ENCODE data around the gene CPN2. TPM values are rescaled to one million over a fixed set of nuclear protein-coding genes. Genes with fewer than 3 reads are reported as not detected.

CPN2 gene
- total and polyA plus RNA-seq, 2 experiments from 2014 or later, result 0.10 to 0.14 TPM

DNA sequence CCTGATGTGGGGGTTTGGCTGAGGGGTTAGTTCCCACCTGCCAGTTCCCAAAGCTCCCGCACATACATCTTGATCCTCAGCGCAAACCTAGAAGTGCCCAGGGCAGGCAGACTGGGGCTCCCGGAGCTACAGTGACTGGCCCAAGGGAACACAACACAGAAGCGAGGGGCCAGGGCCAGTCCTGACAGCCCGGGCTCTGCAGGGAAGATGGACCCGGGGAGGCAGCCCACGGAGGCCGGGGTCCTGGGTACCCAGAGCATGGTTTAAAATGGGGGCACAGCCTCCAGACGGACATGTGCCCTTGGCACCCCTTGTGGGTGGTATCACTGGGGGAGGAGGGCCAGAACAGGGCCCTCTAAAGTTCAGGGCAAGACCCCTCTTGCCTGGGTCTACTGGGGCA lies 5.1 kb downstream of the CPN2 start:
- Histone ChIP-seq H3K9me2 (ENCODE audit: insufficient read depth) (no peaks in the 10 kb centered on the region), H2AFZ (no peak overlapping the region), H3K4me1 (ENCODE audit: insufficient read depth) (no peaks in the 10 kb centered on the region; the same call in 1 of the 2 replicates), H3K27me3 (ENCODE audit: insufficient read depth) (peaks cover 12% of the 10 kb centered on the region; the same call in 1 of the 2 replicates), H3K4me3 (no peak overlapping the region), H3K27ac (ENCODE audit: low read depth) (no peak overlapping the region), H3K36me3 (ENCODE audit: insufficient read depth) (no peaks in the 10 kb centered on the region), H3K79me2 (replicated peaks; ENCODE audit: insufficient read depth) (no peaks in the 10 kb centered on the region), H3K4me2 (no peak overlapping the region), H4K20me1 (replicated peaks; ENCODE audit: insufficient read depth) (no peaks in the 10 kb centered on the region), H3F3A (replicated peaks; ENCODE audit: low read depth) (no peaks in the 10 kb centered on the region)
- TF ChIP-seq ZNF331 (CRISPR knock-in tag; IDR thresholded peaks at IDR 0.05; ENCODE audit: low read depth) (no peak), EZH2 (IDR thresholded peaks at IDR 0.05; ENCODE audit: low read depth, unreplicated experiment) (no peak), EZH2phosphoT487 (IDR thresholded peaks at IDR 0.05; ENCODE audit: unreplicated experiment) (no peak), STAT1 (IDR thresholded peaks at IDR 0.05; ENCODE audit: unreplicated experiment) (no peak), NANOG (IDR thresholded peaks at IDR 0.05; ENCODE audit: borderline replicate concordance) (no peak), CREB1 (CRISPR knock-in tag; IDR thresholded peaks at IDR 0.05; ENCODE audit: low read depth) (no peak), ZNF114 (CRISPR knock-in tag; IDR thresholded peaks at IDR 0.05) (no peak), JUNB (IDR thresholded peaks at IDR 0.05; ENCODE audit: unreplicated experiment) (no peak)
- TF ChIP-seq, protein P1, sequence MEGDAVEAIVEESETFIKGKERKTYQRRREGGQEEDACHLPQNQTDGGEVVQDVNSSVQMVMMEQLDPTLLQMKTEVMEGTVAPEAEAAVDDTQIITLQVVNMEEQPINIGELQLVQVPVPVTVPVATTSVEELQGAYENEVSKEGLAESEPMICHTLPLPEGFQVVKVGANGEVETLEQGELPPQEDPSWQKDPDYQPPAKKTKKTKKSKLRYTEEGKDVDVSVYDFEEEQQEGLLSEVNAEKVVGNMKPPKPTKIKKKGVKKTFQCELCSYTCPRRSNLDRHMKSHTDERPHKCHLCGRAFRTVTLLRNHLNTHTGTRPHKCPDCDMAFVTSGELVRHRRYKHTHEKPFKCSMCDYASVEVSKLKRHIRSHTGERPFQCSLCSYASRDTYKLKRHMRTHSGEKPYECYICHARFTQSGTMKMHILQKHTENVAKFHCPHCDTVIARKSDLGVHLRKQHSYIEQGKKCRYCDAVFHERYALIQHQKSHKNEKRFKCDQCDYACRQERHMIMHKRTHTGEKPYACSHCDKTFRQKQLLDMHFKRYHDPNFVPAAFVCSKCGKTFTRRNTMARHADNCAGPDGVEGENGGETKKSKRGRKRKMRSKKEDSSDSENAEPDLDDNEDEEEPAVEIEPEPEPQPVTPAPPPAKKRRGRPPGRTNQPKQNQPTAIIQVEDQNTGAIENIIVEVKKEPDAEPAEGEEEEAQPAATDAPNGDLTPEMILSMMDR (conservative IDR thresholded peaks at IDR 0.05; ENCODE audit: low read depth in 2 of 2), result no peak
- TF ChIP-seq, protein P2, sequence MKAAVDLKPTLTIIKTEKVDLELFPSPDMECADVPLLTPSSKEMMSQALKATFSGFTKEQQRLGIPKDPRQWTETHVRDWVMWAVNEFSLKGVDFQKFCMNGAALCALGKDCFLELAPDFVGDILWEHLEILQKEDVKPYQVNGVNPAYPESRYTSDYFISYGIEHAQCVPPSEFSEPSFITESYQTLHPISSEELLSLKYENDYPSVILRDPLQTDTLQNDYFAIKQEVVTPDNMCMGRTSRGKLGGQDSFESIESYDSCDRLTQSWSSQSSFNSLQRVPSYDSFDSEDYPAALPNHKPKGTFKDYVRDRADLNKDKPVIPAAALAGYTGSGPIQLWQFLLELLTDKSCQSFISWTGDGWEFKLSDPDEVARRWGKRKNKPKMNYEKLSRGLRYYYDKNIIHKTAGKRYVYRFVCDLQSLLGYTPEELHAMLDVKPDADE (IDR thresholded peaks at IDR 0.05), result no peak
- TF ChIP-seq, protein P3, sequence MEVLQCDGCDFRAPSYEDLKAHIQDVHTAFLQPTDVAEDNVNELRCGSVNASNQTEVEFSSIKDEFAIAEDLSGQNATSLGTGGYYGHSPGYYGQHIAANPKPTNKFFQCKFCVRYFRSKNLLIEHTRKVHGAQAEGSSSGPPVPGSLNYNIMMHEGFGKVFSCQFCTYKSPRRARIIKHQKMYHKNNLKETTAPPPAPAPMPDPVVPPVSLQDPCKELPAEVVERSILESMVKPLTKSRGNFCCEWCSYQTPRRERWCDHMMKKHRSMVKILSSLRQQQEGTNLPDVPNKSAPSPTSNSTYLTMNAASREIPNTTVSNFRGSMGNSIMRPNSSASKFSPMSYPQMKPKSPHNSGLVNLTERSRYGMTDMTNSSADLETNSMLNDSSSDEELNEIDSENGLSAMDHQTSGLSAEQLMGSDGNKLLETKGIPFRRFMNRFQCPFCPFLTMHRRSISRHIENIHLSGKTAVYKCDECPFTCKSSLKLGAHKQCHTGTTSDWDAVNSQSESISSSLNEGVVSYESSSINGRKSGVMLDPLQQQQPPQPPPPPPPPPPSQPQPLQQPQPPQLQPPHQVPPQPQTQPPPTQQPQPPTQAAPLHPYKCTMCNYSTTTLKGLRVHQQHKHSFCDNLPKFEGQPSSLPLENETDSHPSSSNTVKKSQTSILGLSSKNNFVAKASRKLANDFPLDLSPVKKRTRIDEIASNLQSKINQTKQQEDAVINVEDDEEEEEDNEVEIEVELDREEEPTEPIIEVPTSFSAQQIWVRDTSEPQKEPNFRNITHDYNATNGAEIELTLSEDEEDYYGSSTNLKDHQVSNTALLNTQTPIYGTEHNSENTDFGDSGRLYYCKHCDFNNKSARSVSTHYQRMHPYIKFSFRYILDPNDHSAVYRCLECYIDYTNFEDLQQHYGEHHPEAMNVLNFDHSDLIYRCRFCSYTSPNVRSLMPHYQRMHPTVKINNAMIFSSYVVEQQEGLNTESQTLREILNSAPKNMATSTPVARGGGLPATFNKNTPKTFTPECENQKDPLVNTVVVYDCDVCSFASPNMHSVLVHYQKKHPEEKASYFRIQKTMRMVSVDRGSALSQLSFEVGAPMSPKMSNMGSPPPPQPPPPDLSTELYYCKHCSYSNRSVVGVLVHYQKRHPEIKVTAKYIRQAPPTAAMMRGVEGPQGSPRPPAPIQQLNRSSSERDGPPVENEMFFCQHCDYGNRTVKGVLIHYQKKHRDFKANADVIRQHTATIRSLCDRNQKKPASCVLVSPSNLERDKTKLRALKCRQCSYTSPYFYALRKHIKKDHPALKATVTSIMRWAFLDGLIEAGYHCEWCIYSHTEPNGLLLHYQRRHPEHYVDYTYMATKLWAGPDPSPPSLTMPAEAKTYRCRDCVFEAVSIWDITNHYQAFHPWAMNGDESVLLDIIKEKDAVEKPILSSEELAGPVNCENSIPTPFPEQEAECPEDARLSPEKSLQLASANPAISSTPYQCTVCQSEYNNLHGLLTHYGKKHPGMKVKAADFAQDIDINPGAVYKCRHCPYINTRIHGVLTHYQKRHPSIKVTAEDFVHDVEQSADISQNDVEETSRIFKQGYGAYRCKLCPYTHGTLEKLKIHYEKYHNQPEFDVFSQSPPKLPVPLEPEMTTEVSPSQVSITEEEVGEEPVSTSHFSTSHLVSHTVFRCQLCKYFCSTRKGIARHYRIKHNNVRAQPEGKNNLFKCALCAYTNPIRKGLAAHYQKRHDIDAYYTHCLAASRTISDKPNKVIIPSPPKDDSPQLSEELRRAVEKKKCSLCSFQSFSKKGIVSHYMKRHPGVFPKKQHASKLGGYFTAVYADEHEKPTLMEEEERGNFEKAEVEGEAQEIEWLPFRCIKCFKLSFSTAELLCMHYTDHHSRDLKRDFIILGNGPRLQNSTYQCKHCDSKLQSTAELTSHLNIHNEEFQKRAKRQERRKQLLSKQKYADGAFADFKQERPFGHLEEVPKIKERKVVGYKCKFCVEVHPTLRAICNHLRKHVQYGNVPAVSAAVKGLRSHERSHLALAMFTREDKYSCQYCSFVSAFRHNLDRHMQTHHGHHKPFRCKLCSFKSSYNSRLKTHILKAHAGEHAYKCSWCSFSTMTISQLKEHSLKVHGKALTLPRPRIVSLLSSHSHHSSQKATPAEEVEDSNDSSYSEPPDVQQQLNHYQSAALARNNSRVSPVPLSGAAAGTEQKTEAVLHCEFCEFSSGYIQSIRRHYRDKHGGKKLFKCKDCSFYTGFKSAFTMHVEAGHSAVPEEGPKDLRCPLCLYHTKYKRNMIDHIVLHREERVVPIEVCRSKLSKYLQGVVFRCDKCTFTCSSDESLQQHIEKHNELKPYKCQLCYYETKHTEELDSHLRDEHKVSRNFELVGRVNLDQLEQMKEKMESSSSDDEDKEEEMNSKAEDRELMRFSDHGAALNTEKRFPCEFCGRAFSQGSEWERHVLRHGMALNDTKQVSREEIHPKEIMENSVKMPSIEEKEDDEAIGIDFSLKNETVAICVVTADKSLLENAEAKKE (CRISPR knock-in tag; IDR thresholded peaks at IDR 0.05), result no peak
- TF ChIP-seq, protein P4, sequence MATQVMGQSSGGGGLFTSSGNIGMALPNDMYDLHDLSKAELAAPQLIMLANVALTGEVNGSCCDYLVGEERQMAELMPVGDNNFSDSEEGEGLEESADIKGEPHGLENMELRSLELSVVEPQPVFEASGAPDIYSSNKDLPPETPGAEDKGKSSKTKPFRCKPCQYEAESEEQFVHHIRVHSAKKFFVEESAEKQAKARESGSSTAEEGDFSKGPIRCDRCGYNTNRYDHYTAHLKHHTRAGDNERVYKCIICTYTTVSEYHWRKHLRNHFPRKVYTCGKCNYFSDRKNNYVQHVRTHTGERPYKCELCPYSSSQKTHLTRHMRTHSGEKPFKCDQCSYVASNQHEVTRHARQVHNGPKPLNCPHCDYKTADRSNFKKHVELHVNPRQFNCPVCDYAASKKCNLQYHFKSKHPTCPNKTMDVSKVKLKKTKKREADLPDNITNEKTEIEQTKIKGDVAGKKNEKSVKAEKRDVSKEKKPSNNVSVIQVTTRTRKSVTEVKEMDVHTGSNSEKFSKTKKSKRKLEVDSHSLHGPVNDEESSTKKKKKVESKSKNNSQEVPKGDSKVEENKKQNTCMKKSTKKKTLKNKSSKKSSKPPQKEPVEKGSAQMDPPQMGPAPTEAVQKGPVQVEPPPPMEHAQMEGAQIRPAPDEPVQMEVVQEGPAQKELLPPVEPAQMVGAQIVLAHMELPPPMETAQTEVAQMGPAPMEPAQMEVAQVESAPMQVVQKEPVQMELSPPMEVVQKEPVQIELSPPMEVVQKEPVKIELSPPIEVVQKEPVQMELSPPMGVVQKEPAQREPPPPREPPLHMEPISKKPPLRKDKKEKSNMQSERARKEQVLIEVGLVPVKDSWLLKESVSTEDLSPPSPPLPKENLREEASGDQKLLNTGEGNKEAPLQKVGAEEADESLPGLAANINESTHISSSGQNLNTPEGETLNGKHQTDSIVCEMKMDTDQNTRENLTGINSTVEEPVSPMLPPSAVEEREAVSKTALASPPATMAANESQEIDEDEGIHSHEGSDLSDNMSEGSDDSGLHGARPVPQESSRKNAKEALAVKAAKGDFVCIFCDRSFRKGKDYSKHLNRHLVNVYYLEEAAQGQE (IDR thresholded peaks at IDR 0.05; ENCODE audit: unreplicated experiment), result no peak
- H3K4me1 Mint-ChIP-seq, result peaks cover 3% of the 10 kb centered on the region
- H3K27me3 Mint-ChIP-seq (ENCODE audit: insufficient read depth, low read depth, poor library complexity), result peaks cover 16% of the 10 kb centered on the region
- H3K9me3 Mint-ChIP-seq, result no peaks in the 10 kb centered on the region
- no peak overlapping the region for H3K4me3 Mint-ChIP-seq
- H3K36me3 Mint-ChIP-seq (ENCODE audit: low read depth), result no peaks in the 10 kb centered on the region
- H3K27ac Mint-ChIP-seq, result no peak overlapping the region
- ATAC-seq (no peak), DNase-seq (ENCODE audit: low spot score) (no peak)

All from GM23338 (cell line).